NCI-H524 treated with DMSO at 0.1 percent for 48 hours (cell line): Measurements from ENCODE around the gene CMPK2.
"Not testable (repeated sequence)": the region's sequence is repeated elsewhere in the genome, so short reads cannot be mapped to it uniquely, and the experiment has no call there.

Experiments
- DNase-seq: peaks from one replicate; lab custom pipeline; 2025; lab: John Stamatoyannopoulos, UW

The CMPK2 gene

DNA sequence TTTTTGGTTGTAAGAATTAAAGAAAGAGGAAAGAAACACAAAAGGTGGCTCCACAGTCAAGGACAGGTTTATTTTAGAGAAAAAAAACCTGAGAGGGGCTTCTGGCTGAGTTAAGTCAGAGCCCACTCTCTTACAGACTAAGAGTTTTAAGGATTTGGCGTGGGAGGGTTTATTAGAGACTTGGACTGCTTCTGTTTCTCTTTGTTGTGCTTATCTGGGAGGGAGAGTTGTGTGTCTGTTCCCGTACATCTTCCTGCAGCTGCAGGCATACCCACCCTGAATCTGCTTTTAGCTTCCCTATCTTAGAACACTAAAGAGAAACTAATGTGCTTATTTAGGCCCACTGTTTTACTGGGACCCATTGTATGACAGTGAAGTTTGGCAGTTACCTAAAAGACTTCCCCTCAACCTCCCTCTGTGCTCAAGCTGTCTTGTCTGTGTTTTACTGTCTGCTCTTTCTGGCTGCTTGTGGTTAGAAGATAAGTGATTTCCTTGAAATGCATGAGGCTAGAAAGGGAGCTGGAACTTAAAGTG is 14.6 kb upstream of the CMPK2 start:
- DNase-seq, result no peak

GRCh38 chr2:6879011-6879410 is 13.3 kb upstream of the CMPK2 start:
- no peak for DNase-seq

DNA sequence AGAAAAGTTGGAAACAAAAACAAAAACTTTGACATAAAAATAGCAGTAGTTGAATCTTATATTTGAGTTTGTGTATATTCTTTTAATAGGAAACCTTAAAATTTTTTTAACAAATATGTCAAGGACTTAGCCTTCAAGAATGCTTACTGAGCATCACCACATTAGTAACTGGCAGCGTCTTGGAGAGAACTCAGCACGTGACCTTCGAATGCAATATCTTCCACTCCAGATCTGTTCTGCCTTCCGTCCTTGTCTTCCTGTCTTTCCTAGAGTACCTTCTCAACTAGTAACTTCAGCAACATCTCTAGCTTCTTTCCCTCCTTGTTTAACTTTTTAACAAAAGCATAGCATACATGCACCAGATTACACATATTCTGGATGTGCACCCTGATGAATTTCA is 12.8 kb upstream of the CMPK2 start:
- no peak for DNase-seq

DNA sequence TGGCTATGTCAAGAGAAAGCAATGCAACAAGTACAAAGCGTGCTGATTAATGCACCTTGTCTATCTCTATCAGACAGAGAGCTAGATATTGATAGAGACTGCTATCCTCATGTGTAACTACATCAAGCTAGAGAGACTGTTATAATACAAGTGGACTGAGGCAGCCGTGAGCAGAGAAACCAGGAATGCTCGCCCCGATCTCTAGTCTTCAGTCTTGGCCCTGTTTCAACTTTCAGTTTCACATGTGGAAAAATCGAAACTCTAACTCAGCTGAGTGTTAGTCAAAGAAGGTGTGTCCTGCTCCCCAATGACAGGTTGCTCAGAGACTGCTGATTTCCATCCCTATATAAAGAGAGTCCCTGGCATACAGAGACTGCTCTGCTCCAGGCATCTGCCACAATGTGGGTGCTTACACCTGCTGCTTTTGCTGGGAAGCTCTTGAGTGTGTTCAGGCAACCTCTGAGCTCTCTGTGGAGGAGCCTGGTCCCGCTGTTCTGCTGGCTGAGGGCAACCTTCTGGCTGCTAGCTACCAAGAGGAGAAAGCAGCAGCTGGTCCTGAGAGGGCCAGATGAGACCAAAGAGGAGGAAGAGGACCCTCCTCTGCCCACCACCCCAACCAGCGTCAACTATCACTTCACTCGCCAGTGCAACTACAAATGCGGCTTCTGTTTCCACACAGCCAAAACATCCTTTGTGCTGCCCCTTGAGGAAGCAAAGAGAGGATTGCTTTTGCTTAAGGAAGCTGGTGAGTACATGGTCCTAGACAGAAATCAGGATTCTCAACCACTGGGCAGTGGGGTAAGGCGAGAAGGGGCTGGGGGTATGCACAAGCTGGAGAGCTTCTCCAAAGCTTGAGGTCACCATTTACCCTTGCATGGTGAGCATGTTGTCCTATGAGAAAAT is 11.9 kb upstream of the CMPK2 start, which contains the start of gene RSAD2:
Gene RSAD2, plus strand, starts transcription at position 376 of the 903 bp plus-strand sequence. Its CDS starts 24 bp downstream, at position 400.
- no peak for DNase-seq

- DNase-seq, result no peak
Measured at GRCh38 chr2:6876309-6876708, 10.6 kb upstream of the CMPK2 start.

- no peak for DNase-seq
Measured at GRCh38 chr2:6874032-6874431, 8.3 kb upstream of the CMPK2 start.

- no peak for DNase-seq
Measured at GRCh38 chr2:6872394-6872793, 6.7 kb upstream of the CMPK2 start.

GRCh38 chr2:6866982-6867381 is 1.3 kb upstream of the CMPK2 start:
- no peak for DNase-seq

- peak; percentile 8 for DNase-seq
Measured at GRCh38 chr2:6866275-6866671, 566 bp upstream of the CMPK2 start.

DNA sequence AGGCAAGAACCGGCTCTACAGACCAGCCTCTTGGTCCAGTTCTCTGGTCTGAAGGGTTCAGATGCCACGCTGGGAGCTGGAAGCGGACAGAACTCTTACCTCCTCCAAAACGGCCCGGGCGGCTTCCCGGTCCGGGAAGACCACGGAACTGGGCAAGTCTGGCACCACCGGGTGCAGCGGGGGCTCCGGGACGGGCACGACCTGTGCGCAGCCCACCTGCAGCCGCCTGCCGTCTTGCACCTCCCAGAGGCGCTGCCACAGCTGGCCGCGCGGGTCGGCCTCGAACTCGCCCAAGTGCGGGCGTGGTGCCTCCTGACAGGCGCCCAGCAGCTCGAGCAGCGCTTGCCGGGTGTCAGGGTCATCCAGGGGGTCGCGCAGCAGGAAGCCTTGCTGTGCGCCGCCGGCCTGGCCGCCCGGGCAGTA is 773 bp downstream of the CMPK2 start:
- no peak for DNase-seq

DNA sequence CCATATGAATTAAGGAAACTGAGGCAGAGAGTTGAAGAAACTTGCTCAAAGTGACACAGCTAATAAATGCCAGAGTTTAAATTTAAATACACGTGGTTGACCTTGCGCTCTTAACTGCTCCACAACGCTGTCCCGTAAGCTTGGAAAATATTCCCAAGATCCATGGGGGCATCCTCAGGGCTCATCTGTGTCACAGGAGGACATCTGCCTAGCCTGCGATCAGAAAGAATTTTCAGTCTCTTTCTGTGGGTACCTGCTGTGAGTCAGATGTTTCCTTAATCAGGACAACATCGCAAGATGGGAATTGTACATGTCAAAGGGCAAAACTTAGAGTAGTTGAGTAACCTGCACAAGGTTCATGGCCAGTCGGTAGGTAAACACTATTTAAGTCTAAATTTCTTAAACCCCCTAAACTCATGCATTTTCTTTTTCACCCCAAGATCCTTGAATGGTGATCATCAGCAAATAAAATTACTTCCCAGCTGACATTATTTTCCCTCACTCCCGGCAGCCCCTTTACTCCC is 1.4 kb downstream of the CMPK2 start:
- DNase-seq, result no peak

DNA sequence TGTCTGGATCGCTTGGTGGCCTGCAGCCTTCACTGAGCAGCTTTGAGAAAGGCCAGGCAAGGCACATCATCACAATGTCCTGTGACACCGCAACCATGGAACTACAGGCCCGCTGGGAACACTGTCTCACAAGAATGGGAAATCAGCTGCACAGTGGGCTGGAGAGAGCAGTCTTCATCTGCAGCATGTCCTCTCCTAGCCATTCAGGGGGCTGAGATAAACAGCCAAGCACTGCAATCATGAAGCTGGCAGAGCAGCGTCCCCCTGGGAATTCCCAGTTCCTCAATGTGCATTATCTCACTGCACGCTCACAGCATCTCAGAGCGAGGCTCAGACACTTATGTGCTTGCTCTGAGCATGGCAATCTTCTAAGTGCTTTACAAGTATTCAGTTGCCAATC is 1.9 kb downstream of the CMPK2 start:
- DNase-seq, result no peak

DNA sequence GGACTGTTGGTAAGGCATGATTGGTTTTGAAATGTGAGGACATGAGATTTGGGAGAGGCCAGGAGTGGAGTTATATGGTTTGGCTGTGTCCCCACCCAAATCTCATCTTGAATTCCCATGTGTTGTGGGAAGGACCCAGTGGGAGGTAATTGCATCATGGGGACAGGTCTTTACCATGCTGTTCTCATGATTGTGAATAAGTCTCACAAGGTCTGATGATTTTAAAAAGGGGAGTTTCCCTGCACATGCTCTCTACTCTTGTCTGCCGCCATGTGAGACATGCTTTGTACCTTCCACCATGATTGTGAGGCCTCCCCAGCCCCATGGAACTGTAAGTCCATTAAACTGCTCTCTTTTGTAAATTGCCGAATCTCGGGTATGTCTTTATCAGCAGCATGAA is 5.4 kb downstream of the CMPK2 start:
- DNase-seq, result no peak

DNA sequence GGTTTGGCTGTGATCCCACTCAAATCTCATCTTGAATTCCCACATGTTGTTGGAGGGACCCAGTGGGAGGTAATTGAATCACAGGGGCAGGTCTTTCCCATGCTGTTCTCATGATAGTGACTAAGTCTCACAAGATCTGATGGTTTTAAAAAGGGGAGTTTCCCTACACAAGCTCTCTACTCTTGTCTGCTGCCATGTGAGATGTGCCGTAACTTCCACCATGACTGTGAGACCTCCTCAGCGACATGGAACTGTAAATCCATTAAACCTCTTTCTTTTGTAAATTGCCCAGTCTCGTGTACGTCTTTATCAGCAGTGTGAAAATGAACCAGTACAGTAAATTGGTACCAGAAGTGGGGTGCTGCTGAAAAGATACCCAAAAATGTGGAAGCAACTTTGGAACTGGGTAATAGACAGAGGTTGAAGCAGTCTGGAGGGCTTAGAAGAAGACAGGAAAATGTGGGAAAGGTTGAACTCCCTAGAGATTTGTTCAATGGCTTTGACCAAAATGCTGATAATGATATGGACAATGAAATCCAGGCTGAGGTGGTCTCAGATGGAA is 7.2 kb downstream of the CMPK2 start:
- not testable (repeated sequence) for DNase-seq

- no peak for DNase-seq
Measured at GRCh38 chr2:6856548-6856920, 9.2 kb downstream of the CMPK2 start.

- DNase-seq, result no peak
Measured at GRCh38 chr2:6855860-6856547, 9.7 kb downstream of the CMPK2 start.

DNA sequence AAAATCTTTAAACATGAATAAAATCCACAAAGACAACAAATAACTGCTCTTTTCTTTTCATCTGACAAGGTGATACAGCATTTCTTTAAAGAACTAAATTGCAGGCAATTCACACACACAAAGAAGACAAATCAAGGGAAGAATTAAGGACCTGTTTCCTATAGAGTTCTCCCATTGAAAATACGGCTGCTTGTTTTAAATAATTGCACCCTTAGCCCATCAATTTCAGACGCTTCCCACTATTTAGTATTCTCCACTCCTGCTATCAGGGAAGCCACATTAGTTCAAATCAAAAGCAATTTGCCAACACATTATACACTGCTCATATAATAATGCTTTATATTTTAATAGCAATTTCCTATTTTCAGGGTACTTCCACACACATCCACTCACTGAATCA is 11.3 kb downstream of the CMPK2 start:
- no peak for DNase-seq

DNA sequence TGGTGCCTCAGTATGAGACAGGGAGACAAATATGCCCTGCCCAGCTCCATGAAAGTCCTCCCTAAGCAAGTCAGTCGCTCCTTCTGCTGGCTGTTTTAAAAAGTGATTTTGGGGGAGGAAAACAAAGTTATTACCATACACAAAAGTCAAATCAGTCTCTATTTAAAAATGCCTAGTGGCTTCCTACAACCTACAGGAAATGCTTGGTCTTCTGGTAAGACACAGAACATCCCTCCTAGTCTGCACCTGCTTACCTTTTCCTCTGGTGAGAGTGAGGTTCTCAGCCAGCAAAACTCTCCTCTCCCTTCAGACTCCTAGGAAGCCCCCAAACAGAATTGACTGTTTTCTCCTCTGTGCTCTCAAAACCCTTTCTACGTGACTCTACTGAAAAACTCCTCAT is 13.5 kb downstream of the CMPK2 start:
- no peak for DNase-seq

DNA sequence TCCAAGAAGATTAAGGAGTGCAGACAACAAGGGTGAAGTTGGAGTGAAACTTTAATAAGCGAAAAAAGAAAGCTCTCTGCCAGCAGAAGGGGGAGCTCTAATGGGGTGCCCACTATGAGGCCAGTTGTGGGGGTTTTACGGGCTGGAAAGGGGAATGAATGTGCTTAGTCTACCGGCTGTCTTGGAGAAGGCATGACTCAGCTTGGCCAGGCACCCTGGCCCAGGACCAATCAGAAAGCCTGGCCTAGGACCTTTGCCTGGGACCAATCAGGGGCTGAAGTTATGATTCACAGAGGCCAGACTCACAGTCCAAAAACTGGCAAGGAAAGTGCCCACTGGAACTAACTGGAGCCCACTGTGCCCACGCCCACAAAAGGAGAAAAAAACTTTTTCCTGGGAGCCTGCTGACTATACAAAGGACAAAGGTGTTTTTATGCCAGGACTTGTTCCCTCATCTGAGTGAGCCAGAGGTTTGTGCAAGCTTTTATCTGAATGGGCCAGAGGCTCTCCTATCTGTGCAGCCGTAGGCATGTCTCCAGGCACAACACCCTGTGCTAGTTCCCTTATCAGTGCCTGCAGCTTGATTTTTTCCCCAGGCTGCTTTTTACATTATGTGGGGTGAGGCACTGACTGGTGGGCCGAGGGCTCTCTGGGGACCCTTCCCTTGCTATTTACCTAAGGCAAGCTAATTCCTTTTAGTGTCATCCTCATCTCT is 18.6 kb downstream of the CMPK2 start:
- no peak for DNase-seq

DNA sequence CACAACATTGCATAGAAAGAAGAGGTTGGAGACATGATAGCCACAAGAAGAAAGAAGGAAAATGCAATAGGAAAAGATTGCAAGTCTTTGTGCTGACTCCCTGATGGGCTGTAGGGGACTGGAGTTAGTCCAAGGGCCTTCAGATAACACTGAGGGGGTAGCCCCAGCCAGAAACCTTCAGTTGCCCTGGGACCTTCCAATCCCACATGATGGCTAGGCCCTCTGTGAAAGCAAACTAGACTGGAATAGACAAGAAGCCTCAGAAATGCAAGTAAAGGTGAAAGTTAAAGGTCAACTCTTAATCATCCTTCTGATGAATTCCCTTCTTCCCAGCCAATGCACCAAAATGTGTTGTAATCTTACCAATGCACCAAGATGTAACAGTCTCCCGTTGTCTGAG is 19.2 kb downstream of the CMPK2 start:
- DNase-seq, result no peak

DNA sequence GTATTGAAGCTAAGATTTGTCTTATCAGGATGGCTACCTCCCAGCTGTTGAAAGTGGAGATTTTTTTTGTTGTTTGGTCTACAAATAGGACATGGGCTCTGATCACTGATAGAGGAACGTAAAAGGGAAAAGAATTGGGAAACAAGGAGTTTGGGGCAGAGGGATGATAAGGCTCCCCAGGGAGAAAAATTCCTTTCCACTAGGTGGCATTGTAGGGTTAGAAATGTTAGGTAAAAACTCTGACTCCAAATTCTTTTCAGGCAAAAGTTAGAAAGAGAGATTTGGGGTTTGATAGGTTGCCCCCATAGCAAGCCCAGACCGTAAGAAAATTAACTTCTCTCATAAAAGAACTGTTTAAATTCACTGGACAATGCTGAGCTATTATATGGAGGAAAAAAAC is 19.8 kb downstream of the CMPK2 start:
- no peak for DNase-seq

DNA sequence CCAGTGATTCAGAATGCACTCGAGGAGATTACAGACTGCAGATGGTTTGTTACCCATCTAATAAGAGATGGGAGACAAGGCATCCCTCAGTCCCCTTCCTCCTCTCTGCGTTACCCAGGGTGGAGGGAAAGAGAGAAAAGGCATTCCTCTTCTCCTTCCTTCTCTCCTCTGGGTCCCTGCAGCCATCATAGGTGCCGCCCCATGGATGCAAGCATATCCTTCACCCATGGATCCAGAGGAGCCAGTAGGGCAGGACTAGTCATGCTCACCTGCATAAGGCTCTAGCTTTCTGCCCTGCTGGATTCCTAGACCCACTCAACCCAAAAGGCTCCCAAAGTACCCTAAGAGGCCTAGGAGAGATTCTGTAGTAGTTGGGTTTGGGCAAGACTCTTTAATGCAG is 20.4 kb downstream of the CMPK2 start:
- DNase-seq, result no peak
